Measurements from ENCODE around the gene STAMBPL1. TPM values are rescaled to one million over a fixed set of nuclear protein-coding genes. Genes with fewer than 3 reads are reported as not detected.

The STAMBPL1 gene
- total RNA-seq, 4 donors from 2014 or later: 13.3 to 35.8 (median 14.2) TPM

DNA sequence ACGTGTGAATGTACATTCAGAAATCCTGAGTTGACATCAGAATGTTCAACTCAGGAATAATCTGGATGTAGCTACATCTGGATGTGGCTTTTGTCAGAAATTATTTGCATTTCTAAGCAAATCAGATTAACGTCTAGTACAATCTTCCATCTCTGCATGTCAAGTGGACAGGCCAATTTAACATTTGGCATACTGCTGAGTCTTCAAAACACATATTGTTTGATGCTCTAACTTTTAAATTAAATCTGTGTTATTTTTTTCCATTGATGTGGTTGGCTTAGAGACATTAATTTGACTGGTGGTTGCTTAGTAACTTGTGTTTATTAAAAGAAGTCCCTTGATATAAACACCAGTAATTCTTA is 3.4 kb downstream of the STAMBPL1 start:
- no peak overlapping the region for H3K4me3 ChIP-seq
- H3K27ac ChIP-seq: no peak overlapping the region

DNA sequence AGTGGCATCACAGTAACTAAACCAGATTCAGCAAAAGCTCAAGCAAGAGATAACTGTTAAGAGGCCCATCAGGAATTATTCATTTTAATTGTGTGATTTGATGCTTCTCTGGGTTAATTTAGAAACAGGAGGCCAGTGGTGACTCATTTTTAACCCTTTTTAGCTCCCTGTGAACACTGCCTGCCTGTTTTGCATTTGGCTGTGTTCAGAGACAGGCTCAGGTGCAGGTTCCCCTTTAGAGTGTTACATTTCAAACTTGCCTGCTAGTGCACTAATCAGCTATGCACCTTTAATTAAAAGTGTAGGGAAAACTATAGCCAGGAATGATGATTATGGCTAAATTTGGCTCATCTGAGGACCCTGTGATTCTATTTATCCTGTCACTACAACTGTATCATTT is 6.5 kb downstream of the STAMBPL1 start:
- Histone ChIP-seq H3K9me3 (no peaks in the 10 kb centered on the region), H3K27me3 (no peaks in the 10 kb centered on the region), H3K27ac (no peak overlapping the region), H3K36me3 (no peaks in the 10 kb centered on the region), H3K4me3 (no peak overlapping the region), H3K4me1 (peaks cover 17% of the 10 kb centered on the region)
- TF ChIP-seq POLR2AphosphoS5 (IDR thresholded peaks at IDR 0.05): no peak
- TF ChIP-seq EP300 (IDR thresholded peaks at IDR 0.05): no peak
- TF ChIP-seq, protein P1, sequence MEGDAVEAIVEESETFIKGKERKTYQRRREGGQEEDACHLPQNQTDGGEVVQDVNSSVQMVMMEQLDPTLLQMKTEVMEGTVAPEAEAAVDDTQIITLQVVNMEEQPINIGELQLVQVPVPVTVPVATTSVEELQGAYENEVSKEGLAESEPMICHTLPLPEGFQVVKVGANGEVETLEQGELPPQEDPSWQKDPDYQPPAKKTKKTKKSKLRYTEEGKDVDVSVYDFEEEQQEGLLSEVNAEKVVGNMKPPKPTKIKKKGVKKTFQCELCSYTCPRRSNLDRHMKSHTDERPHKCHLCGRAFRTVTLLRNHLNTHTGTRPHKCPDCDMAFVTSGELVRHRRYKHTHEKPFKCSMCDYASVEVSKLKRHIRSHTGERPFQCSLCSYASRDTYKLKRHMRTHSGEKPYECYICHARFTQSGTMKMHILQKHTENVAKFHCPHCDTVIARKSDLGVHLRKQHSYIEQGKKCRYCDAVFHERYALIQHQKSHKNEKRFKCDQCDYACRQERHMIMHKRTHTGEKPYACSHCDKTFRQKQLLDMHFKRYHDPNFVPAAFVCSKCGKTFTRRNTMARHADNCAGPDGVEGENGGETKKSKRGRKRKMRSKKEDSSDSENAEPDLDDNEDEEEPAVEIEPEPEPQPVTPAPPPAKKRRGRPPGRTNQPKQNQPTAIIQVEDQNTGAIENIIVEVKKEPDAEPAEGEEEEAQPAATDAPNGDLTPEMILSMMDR (IDR thresholded peaks at IDR 0.05): no peak
- no peak for TF ChIP-seq POLR2A (IDR thresholded peaks at IDR 0.05)
- DNase-seq (ENCODE audit: low spot score in 2 of 2): no peak

More for the DNA sequence above, 3.4 kb downstream of the STAMBPL1 start:
- Histone ChIP-seq H3K27me3 (no peaks in the 10 kb centered on the region), H3K9me3 (no peaks in the 10 kb centered on the region), H3K36me3 (no peaks in the 10 kb centered on the region), H3K4me1 (peaks cover 36% of the 10 kb centered on the region)
- TF ChIP-seq POLR2AphosphoS5 (IDR thresholded peaks at IDR 0.05) (no peak), EP300 (IDR thresholded peaks at IDR 0.05) (no peak), POLR2A (IDR thresholded peaks at IDR 0.05) (no peak)
- TF ChIP-seq, protein P1 (IDR thresholded peaks at IDR 0.05): no peak
- 41% methylated on average over 2 of the region's 2 CpGs for WGBS
- no peak for DNase-seq (ENCODE audit: low spot score in 2 of 2)

DNA sequence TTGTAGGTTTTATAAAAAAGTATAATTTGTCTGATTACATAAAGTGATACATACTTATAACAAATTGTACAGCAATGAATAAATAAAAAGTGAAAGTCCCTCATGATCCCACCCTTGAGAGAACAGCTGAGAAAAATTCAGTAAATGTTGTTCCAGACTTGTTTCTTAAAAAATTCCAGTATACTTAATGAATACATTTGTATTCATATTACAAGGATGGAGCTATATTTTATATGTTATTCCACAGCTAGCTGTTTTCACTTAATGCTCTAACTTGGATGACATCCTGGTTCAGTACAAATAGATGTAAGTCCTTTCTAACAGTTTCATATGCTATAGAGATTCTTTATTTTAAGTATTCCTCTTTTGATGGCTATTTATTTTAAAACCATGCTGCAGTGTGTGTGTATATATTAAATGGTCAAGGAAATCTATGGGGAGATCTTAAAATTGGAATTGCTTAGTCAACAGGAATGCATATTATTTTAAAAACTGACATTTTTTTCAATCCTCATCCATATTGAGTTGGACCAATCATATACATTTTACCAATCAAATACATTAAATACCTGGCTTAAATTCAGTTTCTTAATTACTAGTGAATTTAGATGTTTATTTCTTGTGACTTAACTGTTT is 8.9 kb downstream of the STAMBPL1 start:
- H3K27me3 ChIP-seq: no peaks in the 10 kb centered on the region
- no peaks in the 10 kb centered on the region for H3K36me3 ChIP-seq
- H3K4me1 ChIP-seq: peaks cover 9% of the 10 kb centered on the region
- H3K9me3 ChIP-seq: no peaks in the 10 kb centered on the region
- H3K4me3 ChIP-seq: no peak overlapping the region
- no peak for DNase-seq (ENCODE audit: low spot score in 2 of 2)
- TF ChIP-seq EP300 (IDR thresholded peaks at IDR 0.05) (no peak), POLR2AphosphoS5 (IDR thresholded peaks at IDR 0.05) (no peak), POLR2A (IDR thresholded peaks at IDR 0.05) (no peak)
- H3K27ac ChIP-seq: no peak overlapping the region

DNA sequence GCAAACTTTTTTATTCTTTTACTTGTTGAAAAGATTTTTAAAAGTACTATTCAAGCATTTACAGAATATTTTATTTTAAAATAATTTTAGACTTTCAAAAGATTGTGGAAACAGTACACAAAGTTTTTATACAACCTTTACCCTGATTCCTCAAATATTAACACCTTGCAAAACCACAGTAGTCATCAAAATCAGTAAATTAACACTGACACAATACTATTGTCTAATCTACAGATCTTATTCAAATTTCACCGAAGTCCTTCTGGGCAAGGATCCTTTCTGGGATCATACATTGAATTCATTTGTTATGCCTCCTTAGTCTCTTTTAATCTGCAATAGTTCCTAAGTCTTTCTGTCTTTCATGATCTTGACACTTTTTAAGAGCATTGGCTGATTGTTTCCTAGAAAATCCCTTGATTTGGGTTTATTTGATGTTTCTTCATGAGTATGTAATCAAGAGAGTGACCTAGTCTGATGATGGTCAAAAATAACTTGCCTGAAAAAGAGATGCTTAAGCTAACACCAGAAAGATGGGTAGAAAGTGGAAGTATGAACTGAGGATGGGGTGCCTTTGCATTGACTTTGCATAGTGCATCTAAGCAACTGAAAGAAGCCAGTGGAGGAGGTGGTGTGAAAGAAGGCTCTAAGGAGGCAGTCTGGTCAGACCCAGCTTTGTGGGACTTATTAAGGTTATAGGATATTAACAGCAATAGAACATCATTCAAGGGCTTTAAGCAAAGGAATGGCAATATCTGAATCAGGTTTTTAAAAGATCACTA is 9.7 kb downstream of the STAMBPL1 start:
- Histone ChIP-seq H3K27me3 (no peaks in the 10 kb centered on the region), H3K4me1 (peaks cover 13% of the 10 kb centered on the region), H3K9me3 (no peaks in the 10 kb centered on the region), H3K36me3 (no peaks in the 10 kb centered on the region), H3K4me3 (no peak overlapping the region), H3K27ac (no peak overlapping the region)
- TF ChIP-seq EP300 (IDR thresholded peaks at IDR 0.05) (no peak), POLR2AphosphoS5 (IDR thresholded peaks at IDR 0.05) (no peak), POLR2A (IDR thresholded peaks at IDR 0.05) (no peak)
- TF ChIP-seq, protein P1 (IDR thresholded peaks at IDR 0.05): no peak
- DNase-seq (ENCODE audit: low spot score in 2 of 2): no peak
- WGBS: 87% methylated on average over 1 of the region's 1 CpG

DNA sequence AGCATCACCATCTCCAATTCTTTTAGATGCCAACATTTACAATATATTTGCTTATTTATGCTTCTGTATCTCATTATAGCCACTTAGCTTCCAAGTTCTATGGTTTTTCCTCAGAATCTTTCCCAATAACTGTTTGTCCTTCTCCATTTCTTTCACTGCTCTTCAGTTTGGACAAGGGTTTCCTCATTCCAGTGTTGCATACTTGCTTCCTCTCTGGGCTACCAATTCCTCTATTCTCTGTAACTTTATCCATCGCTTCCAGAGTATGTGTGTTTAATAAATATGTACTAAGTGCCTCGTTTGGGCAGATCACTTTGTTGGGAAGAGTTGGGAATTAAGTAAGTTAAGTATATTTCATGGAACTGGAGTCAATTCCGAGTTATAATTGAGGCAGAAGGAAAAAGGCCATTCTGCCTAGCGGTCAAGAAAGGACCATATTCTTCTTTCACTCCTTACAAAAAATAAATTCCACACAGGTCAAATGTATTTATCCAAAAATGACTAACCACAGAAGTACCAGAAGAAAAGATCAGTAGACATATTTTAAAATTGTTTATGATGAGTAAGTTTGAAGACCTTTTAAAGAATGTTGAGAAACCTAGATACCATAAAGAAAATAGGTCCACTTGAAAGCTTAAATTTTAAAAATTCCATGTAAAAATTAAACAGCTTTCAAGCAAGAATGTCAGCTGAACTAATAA is 10.8 kb downstream of the STAMBPL1 start:
- 95% methylated on average over 4 of the region's 4 CpGs for WGBS

More for the DNA sequence above, 10.8 kb downstream of the STAMBPL1 start:
- Histone ChIP-seq H3K4me3 (no peak overlapping the region), H3K27me3 (no peaks in the 10 kb centered on the region), H3K9me3 (no peaks in the 10 kb centered on the region), H3K27ac (no peak overlapping the region), H3K36me3 (no peaks in the 10 kb centered on the region), H3K4me1 (peaks cover 13% of the 10 kb centered on the region)
- no peak for DNase-seq (ENCODE audit: low spot score in 2 of 2)
- TF ChIP-seq POLR2A (IDR thresholded peaks at IDR 0.05): no peak
- TF ChIP-seq EP300 (IDR thresholded peaks at IDR 0.05): no peak
- TF ChIP-seq POLR2AphosphoS5 (IDR thresholded peaks at IDR 0.05): no peak
- TF ChIP-seq, protein P1 (IDR thresholded peaks at IDR 0.05): no peak
